HFFc6 (cell line): ENCODE measurements around the gene PI4KB. TPM values are rescaled to one million over a fixed set of nuclear protein-coding genes. Genes with fewer than 3 reads are reported as not detected.
A peak's percentile ranks its signal among the peaks of the same experiment; 100 is the strongest.

Experiments
- DNase-seq: peaks from one replicate; pipeline ENCODE4 v3.0.0-alpha.2; 2018
- H3K27ac Mint-ChIP-seq: 2 replicates; pipeline ENCODE4 v1.8.0; 2020; ENCODE audit warnings: mild to moderate bottlenecking, mixed read lengths
- H3K27me3 Mint-ChIP-seq: 2 replicates; pipeline ENCODE4 v1.8.0; 2021; ENCODE audit warnings: mild to moderate bottlenecking, moderate library complexity, mixed read lengths; ENCODE audit not compliant: insufficient read depth
- H3K36me3 Mint-ChIP-seq: 2 replicates; pipeline ENCODE4 v1.8.0; 2021; ENCODE audit warnings: low read depth, mixed read lengths
- H3K4me1 Mint-ChIP-seq: 2 replicates; pipeline ENCODE4 v1.8.0; 2020; ENCODE audit warnings: low read depth, mixed read lengths
- H3K4me3 Mint-ChIP-seq: 2 replicates; pipeline ENCODE4 v1.8.0; 2020; ENCODE audit warnings: mild to moderate bottlenecking, moderate library complexity, mixed read lengths
- H3K9me3 Mint-ChIP-seq: 2 replicates; pipeline ENCODE4 v1.8.0; 2020; ENCODE audit warnings: mild to moderate bottlenecking, mixed read lengths
- total RNA-seq, 6 experiments: library from RNA; stranded (reverse); fragmentation: NEBNext Ultra II Directional; extraction: Animal tissue kit (Norgen Biotek cat#: 25700); gene quantifications; 2 replicates in 1 of 6; 3 replicates in 5 of 6; pipeline ENCODE4 v1.2.3, GENCODE V29; 2021
- TF ChIP-seq, protein P1 (sequence below): fragments of 200-600 bp; sonication (generic); IDR thresholded peaks from 2 replicates; pipeline ENCODE4 v1.5.0; 2021; ENCODE audit warnings: antibody characterized with exemption, mild to moderate bottlenecking

Gene PI4KB
- total RNA-seq, 6 experiments from 2014 or later, result 63.6 to 73.0 (median 70.0) TPM

DNA sequence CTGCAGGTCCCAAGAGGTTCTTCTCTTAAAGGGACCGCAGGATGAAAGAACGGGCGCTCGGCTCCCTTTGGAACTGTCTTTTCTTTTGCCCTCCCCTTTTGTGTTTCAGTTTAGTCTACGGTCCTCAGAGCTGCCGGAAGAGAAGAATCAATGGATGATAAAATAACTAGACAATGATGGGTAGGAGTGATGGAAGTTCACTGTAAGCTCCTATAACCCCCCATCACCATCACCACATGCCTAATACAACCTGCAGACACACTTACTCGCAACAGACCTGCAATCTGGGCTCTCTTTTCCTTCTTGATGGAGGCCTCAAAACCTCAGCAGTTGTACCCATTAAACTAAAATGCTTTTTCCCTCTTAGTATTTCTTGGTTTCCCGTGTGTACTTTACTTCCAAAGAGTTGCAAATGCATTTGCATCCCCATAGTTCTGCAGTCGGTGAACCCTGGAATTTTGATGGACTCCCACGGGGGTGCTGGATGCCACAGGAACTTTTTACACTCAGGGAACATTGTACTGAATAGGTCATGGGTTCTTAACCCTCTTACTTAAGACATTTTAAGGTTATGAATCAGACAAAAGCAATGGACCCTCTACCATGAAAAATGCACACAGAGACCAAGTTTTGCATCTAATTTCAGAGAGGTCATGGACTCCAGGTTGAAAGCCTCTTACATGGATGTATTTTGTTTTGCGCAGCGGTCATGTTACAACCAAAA is 20.5 kb upstream of the PI4KB start:
- peaks cover 10% of the 10 kb centered on the region for H3K9me3 Mint-ChIP-seq
- peak overlapping the region; percentile 96 for H3K27ac Mint-ChIP-seq
- H3K36me3 Mint-ChIP-seq, result peaks cover 14% of the 10 kb centered on the region
- DNase-seq, result no peak
- peaks cover 25% of the 10 kb centered on the region for H3K4me1 Mint-ChIP-seq
- H3K4me3 Mint-ChIP-seq, result peak overlapping the region; percentile 96
- no peaks in the 10 kb centered on the region; the same call in 1 of the 2 replicates for H3K27me3 Mint-ChIP-seq
- TF ChIP-seq, protein P1, sequence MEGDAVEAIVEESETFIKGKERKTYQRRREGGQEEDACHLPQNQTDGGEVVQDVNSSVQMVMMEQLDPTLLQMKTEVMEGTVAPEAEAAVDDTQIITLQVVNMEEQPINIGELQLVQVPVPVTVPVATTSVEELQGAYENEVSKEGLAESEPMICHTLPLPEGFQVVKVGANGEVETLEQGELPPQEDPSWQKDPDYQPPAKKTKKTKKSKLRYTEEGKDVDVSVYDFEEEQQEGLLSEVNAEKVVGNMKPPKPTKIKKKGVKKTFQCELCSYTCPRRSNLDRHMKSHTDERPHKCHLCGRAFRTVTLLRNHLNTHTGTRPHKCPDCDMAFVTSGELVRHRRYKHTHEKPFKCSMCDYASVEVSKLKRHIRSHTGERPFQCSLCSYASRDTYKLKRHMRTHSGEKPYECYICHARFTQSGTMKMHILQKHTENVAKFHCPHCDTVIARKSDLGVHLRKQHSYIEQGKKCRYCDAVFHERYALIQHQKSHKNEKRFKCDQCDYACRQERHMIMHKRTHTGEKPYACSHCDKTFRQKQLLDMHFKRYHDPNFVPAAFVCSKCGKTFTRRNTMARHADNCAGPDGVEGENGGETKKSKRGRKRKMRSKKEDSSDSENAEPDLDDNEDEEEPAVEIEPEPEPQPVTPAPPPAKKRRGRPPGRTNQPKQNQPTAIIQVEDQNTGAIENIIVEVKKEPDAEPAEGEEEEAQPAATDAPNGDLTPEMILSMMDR, result no peak

- peak within 1 kb of the TSS; percentile 96 for H3K27ac Mint-ChIP-seq
Observed at GRCh38 chr1:151346769-151347522, 19.7 kb upstream of the PI4KB start, which contains the start of gene RFX5. Gene RFX5 (minus strand): TSS chr1:151347252. CDS start chr1:151346320, 932 bp downstream.

DNA sequence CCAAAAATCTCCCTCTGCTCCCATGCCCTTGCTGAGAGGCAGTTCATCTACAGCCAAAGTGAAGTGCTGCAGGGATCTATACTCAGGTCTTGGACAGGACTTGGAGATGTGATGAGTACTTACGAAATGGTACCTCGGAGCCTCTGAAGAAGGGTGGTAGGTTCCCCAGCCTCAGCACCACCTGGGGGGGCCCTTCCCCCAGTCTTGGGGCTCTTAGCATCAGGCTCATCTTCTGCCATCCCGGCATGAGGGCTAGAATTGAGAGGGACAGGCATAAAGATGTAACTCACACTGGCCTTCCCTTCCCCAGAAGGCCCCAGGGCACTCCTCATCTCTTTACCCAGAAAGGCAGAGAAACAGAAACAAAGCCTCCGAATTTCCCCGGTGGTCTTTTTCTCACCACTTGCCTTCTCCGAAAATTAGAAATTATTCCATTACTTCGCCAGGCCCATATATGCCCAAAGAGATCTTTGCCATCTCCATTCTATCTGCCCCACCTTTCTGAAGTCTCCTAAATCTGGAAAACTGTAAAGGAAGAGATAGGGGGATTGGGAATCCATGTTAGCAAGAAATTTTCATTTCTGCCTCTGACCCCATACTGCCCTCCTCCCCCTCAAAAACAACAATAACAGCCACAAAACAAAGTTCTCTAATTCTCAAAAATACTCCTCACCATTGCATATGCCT is 19.0 kb upstream of the PI4KB start:
- Mint-ChIP-seq H3K27ac (peak overlapping the region; percentile 96), H3K9me3 (no peaks in the 10 kb centered on the region), H3K27me3 (no peaks in the 10 kb centered on the region), H3K4me3 (peak overlapping the region; percentile 96), H3K36me3 (peaks cover 8% of the 10 kb centered on the region), H3K4me1 (peaks cover 26% of the 10 kb centered on the region)
- DNase-seq, result no peak
- TF ChIP-seq, protein P1, result no peak

More at GRCh38 chr1:151346769-151347522, 19.7 kb upstream of the PI4KB start, which contains the start of gene RFX5:
- TF ChIP-seq, protein P1, result no peak
- peaks cover 3% of the 10 kb centered on the region for H3K9me3 Mint-ChIP-seq
- H3K36me3 Mint-ChIP-seq, result peaks cover 8% of the 10 kb centered on the region
- H3K4me3 Mint-ChIP-seq, result peak within 1 kb of the TSS; percentile 96
- no peaks in the 10 kb centered on the region for H3K27me3 Mint-ChIP-seq
- peaks cover 25% of the 10 kb centered on the region for H3K4me1 Mint-ChIP-seq
- DNase-seq, result peak; percentile 97

DNA sequence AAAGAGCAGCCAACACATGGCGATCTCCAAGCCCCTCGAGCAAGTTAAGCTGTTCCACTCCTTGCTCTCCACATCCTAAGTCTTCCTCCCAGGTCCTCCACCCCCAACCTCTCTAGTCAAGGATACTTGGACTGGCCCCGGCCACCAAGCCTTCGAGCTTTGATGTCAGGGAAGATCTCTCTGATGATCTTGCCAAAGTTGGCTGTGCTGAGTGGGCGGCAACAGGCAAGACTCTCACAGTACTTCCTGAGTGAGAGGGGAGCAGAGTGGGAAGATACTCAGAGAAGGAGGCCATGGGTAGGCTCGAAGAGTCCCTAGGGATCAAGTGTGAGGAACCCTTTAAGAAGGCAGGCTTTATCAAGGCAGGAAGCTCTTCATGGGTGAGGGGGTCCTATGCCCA is 17.1 kb upstream of the PI4KB start:
- Mint-ChIP-seq H3K27me3 (no peaks in the 10 kb centered on the region), H3K36me3 (peaks cover 8% of the 10 kb centered on the region), H3K27ac (no peak overlapping the region), H3K4me3 (no peak overlapping the region), H3K9me3 (no peaks in the 10 kb centered on the region), H3K4me1 (peaks cover 33% of the 10 kb centered on the region)
- no peak for DNase-seq
- TF ChIP-seq, protein P1, result no peak

DNA sequence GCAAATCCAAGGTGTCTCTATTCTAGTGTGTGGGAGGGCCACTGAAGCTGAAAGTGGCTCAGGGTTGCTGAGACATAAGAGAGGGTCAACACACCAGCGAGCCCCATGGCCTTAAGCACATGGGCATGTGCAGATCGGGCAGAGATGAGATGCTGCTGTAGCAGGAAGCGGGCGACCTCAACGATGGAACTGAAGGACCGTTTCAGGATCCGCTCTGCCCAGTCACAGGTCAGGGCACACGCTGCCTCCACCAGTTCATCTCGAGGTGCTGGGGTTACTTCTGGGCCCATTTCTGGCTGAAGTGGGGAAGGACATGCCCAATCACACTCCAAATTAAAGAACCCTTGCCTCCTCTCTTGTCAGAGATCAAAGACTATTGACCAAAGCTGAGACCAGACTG is 16.4 kb upstream of the PI4KB start:
- H3K4me1 Mint-ChIP-seq, result peaks cover 33% of the 10 kb centered on the region
- DNase-seq, result no peak
- H3K27ac Mint-ChIP-seq, result no peak overlapping the region
- no peaks in the 10 kb centered on the region for H3K27me3 Mint-ChIP-seq
- H3K4me3 Mint-ChIP-seq, result no peak overlapping the region
- TF ChIP-seq, protein P1, result no peak
- H3K9me3 Mint-ChIP-seq, result no peaks in the 10 kb centered on the region
- peaks cover 8% of the 10 kb centered on the region for H3K36me3 Mint-ChIP-seq
